ENCODE data around the gene NAPB.
"Not testable (repeated sequence)": the region's sequence is repeated elsewhere in the genome, so short reads cannot be mapped to it uniquely, and the experiment has no call there.

NAPB gene

GRCh38 chr20:23366384-23366783, 54.9 kb downstream of the NAPB start:
- DNase-seq, result no peak

GRCh38 chr20:23365390-23366165, 55.7 kb downstream of the NAPB start:
- DNase-seq, result no peak

- DNase-seq, result no peak
Observed at GRCh38 chr20:23363257-23363649, 58.0 kb downstream of the NAPB start.

- DNase-seq, result peak; percentile 74
Observed at GRCh38 chr20:23362392-23363256, 58.7 kb downstream of the NAPB start.

- DNase-seq, result peak; percentile 99
Observed at GRCh38 chr20:23361476-23362391, 59.6 kb downstream of the NAPB start, which contains the start of gene GZF1. GZF1 (plus strand) TSS chr20:23362182; CDS start chr20:23364384, 2,202 bp downstream.

- DNase-seq, result peak; percentile 68
Observed at GRCh38 chr20:23361119-23361475, 60.2 kb downstream of the NAPB start.

- no peak for DNase-seq
Observed at GRCh38 chr20:23360531-23360930, 60.8 kb downstream of the NAPB start.

GRCh38 chr20:23358923-23359593, 62.2 kb downstream of the NAPB start:
- DNase-seq, result peak; percentile 18

- no peak for DNase-seq
Observed at GRCh38 chr20:23358563-23358906, 62.8 kb downstream of the NAPB start.

GRCh38 chr20:23357767-23358562, 63.3 kb downstream of the NAPB start:
- DNase-seq, result peak; percentile 99

GRCh38 chr20:23356203-23356602, 65.1 kb downstream of the NAPB start:
- DNase-seq, result no peak

GRCh38 chr20:23350904-23351838, 70.1 kb downstream of the NAPB start:
- DNase-seq, result peak; percentile 82

- peak; percentile 99 for DNase-seq
Observed at GRCh38 chr20:23350196-23350903, 70.9 kb downstream of the NAPB start, which contains the start of gene NXT1. NXT1 (plus strand) TSS chr20:23350791; CDS start chr20:23354042, 3,251 bp downstream.

- no peak for DNase-seq
Observed at GRCh38 chr20:23349338-23350195, 71.7 kb downstream of the NAPB start.

- not testable (repeated sequence) for DNase-seq
Observed at GRCh38 chr20:23348510-23348909, 72.8 kb downstream of the NAPB start.

GRCh38 chr20:23347791-23348190, 73.5 kb downstream of the NAPB start:
- DNase-seq, result no peak

GRCh38 chr20:23346002-23346401, 75.3 kb downstream of the NAPB start:
- DNase-seq, result no peak

GRCh38 chr20:23344336-23344735, 77.0 kb downstream of the NAPB start:
- no peak for DNase-seq

- no peak for DNase-seq
Observed at GRCh38 chr20:23343590-23343989, 77.7 kb downstream of the NAPB start.
